LNCaP clone FGC (cell line): ENCODE measurements around the gene RPL18A.

Experiments
- DNase-seq: peaks from one replicate; pipeline ENCODE4 v3.0.0-alpha.2; 2011; ENCODE audit warnings: low read depth
- H3K4me3 ChIP-seq: 2 replicates; pipeline ENCODE4 v1.5.1; 2011; ENCODE audit warnings: mild to moderate bottlenecking, low read depth, low read length, control low read depth
- CTCF ChIP-seq: IDR thresholded peaks from 2 replicates; pipeline ENCODE4 v1.5.1; 2012; ENCODE audit warnings: mild to moderate bottlenecking; ENCODE audit not compliant: control insufficient read depth, insufficient read depth; ENCODE audit errors: extremely low read depth

RPL18A gene

GRCh38 chr19:17842663-17843291, 16.9 kb upstream of the RPL18A start:
- TF ChIP-seq CTCF = no peak
- no peak for DNase-seq
- peak overlapping the region; percentile 36 for H3K4me3 ChIP-seq

GRCh38 chr19:17843292-17843827, 16.4 kb upstream of the RPL18A start:
- TF ChIP-seq CTCF = no peak
- no peak for DNase-seq
- no peak overlapping the region for H3K4me3 ChIP-seq

GRCh38 chr19:17843908-17844490, 15.7 kb upstream of the RPL18A start:
- TF ChIP-seq CTCF = no peak
- DNase-seq = no peak
- H3K4me3 ChIP-seq = no peak overlapping the region

- TF ChIP-seq CTCF = no peak
- DNase-seq = no peak
- no peak overlapping the region for H3K4me3 ChIP-seq
Observed at GRCh38 chr19:17846146-17846545, 13.6 kb upstream of the RPL18A start.

GRCh38 chr19:17847538-17848366, 12.0 kb upstream of the RPL18A start, which contains the start of gene JAK3:
Gene JAK3, minus strand, starts transcription at chr19:17847982. Its CDS starts 3,565 bp downstream, at chr19:17844417.
- TF ChIP-seq CTCF = no peak
- DNase-seq = no peak
- no peak within 1 kb of the TSS for H3K4me3 ChIP-seq

- TF ChIP-seq CTCF = no peak
- DNase-seq = no peak
- H3K4me3 ChIP-seq = no peak overlapping the region
Observed at GRCh38 chr19:17848595-17849292, 11.0 kb upstream of the RPL18A start.
